ENCODE data around the gene SEC16A. TPM values are rescaled to one million over a fixed set of nuclear protein-coding genes. Genes with fewer than 3 reads are reported as not detected.

The SEC16A gene
- total RNA-seq, 4 donors from 2014 or later, result 47.7 to 73.8 (median 62.5) TPM

- WGBS, 2 donors, result 93 to 96% methylated on average over 24 to 26 of the region's 26 CpGs
- H3K4me1 ChIP-seq, result peaks cover 11 to 17% of the 10 kb centered on the region in 2 donors
- no peaks in the 10 kb centered on the region for H3K27me3 ChIP-seq
- no peak for DNase-seq
- no peak overlapping the region for H3K4me3 ChIP-seq (replicated peaks in 1 of 3)
- no peak overlapping the region for H3K27ac ChIP-seq
- H3K36me3 ChIP-seq, result peaks cover 52 to 53% of the 10 kb centered on the region in 2 donors
- H3K9me3 ChIP-seq, result no peaks in the 10 kb centered on the region
- TF ChIP-seq POLR2A (IDR thresholded peaks at IDR 0.05), result no peak
- TF ChIP-seq CTCF (IDR thresholded peaks at IDR 0.05), result no peak
- intact Hi-C loops (cut with DNase I), result no loop called here
Measured at GRCh38 chr9:136422876-136423275, 60.0 kb downstream of the SEC16A start.

GRCh38 chr9:136421791-136422190 is 61.0 kb downstream of the SEC16A start:
- DNase-seq, result no peak
- peaks cover 63% of the 10 kb centered on the region in 2 donors for H3K36me3 ChIP-seq
- intact Hi-C loops (cut with DNase I), result no loop called here
- H3K9me3 ChIP-seq, result no peaks in the 10 kb centered on the region
- peaks cover 11 to 17% of the 10 kb centered on the region in 2 donors for H3K4me1 ChIP-seq
- no peak for TF ChIP-seq CTCF (IDR thresholded peaks at IDR 0.05)
- TF ChIP-seq POLR2A (IDR thresholded peaks at IDR 0.05), result no peak
- no peak overlapping the region for H3K27ac ChIP-seq
- H3K4me3 ChIP-seq (replicated peaks in 1 of 3), result no peak overlapping the region
- WGBS, 2 donors, result 98 to 100% methylated on average over 5 to 6 of the region's 21 CpGs
- no peaks in the 10 kb centered on the region for H3K27me3 ChIP-seq

- Histone ChIP-seq H3K27me3 (no peaks in the 10 kb centered on the region), H3K36me3 (peaks cover 87 to 89% of the 10 kb centered on the region in 2 donors), H3K4me1 (no peaks in the 10 kb centered on the region), H3K4me3 (replicated peaks in 1 of 3) (no peak overlapping the region), H3K27ac (no peak overlapping the region), H3K9me3 (no peaks in the 10 kb centered on the region)
- intact Hi-C loops (cut with DNase I), result no loop called here
- TF ChIP-seq POLR2A (IDR thresholded peaks at IDR 0.05), result no peak
- no peak for TF ChIP-seq CTCF (IDR thresholded peaks at IDR 0.05)
- WGBS, 2 donors, result 92 to 96% methylated on average over 9 to 12 of the region's 12 CpGs
- DNase-seq, result no peak
Measured at GRCh38 chr9:136419092-136419420, 63.8 kb downstream of the SEC16A start.

GRCh38 chr9:136418182-136419091 is 64.4 kb downstream of the SEC16A start:
- no peaks in the 10 kb centered on the region for H3K9me3 ChIP-seq
- H3K4me3 ChIP-seq (replicated peaks in 1 of 3), result no peak overlapping the region
- DNase-seq, result no peak
- 92 to 96% methylated on average over 39 to 41 of the region's 48 CpGs for WGBS, 2 donors
- H3K36me3 ChIP-seq, result peaks cover 81 to 90% of the 10 kb centered on the region in 2 donors
- TF ChIP-seq POLR2A (IDR thresholded peaks at IDR 0.05) (no peak), CTCF (IDR thresholded peaks at IDR 0.05) (no peak)
- intact Hi-C loops (cut with DNase I), result no loop called here
- H3K4me1 ChIP-seq, result no peaks in the 10 kb centered on the region
- no peaks in the 10 kb centered on the region for H3K27me3 ChIP-seq
- H3K27ac ChIP-seq, result no peak overlapping the region

GRCh38 chr9:136416914-136417313 is 65.9 kb downstream of the SEC16A start:
- H3K36me3 ChIP-seq, result peaks cover 71 to 83% of the 10 kb centered on the region in 2 donors
- no peaks in the 10 kb centered on the region for H3K27me3 ChIP-seq
- no peak for DNase-seq
- intact Hi-C loops (cut with DNase I), result no loop called here
- peaks cover 0 to 4% of the 10 kb centered on the region in 2 donors for H3K4me1 ChIP-seq
- WGBS, 2 donors, result 92 to 94% methylated on average over 19 of the region's 19 CpGs
- H3K4me3 ChIP-seq (replicated peaks in 1 of 3), result no peak overlapping the region
- H3K27ac ChIP-seq, result no peak overlapping the region
- no peaks in the 10 kb centered on the region for H3K9me3 ChIP-seq
- no peak for TF ChIP-seq CTCF (IDR thresholded peaks at IDR 0.05)
- no peak for TF ChIP-seq POLR2A (IDR thresholded peaks at IDR 0.05)

Measured in thyroid gland (tissue), 4 donors.